HG03108 (cell line): ENCODE data around the gene HRH2.

ENCODE experiments used
- ATAC-seq: cut with Tn5 transposase; IDR thresholded peaks from one replicate; pipeline ENCODE4 v1.9.1; 2021; ENCODE audit warnings: moderate library complexity; ENCODE audit not compliant: unreplicated experiment

The HRH2 gene

GRCh38 chr5:175690586-175690985 is 32.7 kb downstream of the HRH2 start:
- ATAC-seq, result no peak

- no peak for ATAC-seq
Measured at GRCh38 chr5:175691761-175692160, 33.9 kb downstream of the HRH2 start.

DNA sequence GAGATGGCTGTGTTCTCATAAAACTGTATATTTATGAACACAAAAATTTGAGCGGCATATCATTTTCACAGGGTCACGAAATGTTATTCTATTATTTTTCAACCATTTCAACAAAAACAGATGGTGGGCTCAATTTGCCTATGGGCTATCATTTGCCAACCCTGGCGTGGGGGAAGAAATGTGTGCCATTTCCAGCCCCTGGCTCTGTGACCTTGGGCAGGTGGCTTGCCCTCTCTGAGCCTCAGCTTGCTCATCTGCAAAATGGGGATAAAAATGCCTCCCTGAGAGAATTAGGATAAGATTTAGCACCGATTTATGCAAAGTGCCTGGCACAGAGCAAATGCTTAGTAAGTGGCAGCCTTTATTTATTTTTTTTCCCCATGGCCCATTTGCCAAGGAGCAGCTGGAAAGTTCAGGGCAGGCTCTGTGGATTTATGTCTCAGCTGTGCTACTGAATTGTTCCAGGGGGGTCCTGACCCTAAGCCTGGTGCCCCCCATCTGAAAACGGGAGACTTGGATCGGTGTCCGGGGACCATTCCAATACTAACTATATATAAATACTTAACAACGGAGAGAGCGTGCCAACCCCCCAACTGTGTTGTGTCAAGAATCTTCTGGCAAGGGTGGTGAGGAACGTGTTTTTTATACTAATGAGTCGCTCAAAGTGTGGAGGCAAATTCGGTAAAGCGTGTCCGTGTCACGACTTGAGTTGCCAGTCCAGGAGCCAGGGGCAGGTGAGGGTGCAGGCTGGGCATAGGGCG is 34.5 kb downstream of the HRH2 start:
- ATAC-seq, result no peak

GRCh38 chr5:175692996-175693710 is 35.3 kb downstream of the HRH2 start:
- no peak for ATAC-seq

DNA sequence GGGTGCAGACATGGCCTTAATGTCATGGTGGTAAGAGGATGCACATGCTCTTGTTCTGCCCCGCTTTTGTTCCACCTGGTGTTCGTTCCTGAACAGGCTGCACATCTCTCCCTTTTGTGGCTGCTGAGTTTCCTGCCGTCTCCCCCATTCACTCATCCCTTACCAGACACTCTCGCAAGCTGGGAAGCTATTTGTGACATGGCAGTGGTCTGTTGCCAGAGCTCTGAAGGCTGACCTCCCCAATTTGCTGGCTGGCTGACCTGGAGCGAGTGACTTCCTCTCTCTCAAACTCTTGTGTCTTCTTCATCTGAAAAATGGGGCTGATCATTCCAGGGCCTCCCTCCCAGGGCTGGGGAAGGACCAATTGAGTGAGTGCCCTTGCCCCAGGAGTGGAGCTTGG is 35.9 kb downstream of the HRH2 start:
- no peak for ATAC-seq

GRCh38 chr5:175694371-175695160 is 36.7 kb downstream of the HRH2 start:
- no peak for ATAC-seq

DNA sequence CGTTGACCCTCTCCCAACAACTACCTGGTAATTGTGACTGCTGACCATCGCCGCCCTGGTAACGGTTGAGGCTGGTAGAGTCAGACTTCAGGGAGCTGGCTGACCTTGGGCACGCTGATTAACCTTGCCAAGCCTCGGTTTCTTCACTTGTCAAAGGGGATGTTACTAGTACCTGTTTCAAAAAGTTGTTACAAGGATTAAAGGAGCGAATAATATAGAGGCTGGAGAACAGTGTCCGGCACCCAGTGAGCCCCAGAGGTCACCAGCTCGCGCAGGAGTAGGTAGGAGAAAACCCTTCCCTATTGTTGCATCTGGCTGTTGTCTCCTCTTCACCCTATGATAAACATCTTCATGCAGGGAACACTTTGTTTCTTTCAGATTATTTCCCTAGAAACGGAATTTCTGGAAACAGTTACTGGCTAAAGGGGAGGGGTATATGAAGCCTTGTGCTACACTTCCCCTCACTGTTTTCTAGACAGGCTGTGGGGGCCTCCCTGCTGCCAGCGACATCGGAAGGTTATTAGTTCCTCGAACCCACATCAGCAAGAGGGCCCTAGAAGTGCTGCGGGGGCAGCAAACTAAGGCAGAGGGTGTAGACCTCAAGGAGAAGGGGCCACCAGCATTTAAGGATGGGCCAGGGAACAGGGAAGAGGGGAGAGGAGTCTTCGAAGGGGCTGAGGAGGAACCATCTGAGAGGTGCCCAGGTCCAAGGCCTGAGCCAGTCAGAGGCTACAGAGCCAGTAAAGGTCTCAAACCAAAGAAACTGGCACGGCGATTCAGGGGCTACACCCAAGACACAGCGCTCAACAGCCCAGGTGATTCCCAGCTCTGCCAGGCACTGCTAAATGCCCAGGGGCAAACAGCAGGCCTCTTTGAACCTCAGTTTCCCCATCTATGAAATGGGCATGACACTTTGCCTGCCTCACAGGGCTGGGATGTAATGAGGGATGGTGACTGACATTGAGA is 37.6 kb downstream of the HRH2 start:
- ATAC-seq, result no peak

DNA sequence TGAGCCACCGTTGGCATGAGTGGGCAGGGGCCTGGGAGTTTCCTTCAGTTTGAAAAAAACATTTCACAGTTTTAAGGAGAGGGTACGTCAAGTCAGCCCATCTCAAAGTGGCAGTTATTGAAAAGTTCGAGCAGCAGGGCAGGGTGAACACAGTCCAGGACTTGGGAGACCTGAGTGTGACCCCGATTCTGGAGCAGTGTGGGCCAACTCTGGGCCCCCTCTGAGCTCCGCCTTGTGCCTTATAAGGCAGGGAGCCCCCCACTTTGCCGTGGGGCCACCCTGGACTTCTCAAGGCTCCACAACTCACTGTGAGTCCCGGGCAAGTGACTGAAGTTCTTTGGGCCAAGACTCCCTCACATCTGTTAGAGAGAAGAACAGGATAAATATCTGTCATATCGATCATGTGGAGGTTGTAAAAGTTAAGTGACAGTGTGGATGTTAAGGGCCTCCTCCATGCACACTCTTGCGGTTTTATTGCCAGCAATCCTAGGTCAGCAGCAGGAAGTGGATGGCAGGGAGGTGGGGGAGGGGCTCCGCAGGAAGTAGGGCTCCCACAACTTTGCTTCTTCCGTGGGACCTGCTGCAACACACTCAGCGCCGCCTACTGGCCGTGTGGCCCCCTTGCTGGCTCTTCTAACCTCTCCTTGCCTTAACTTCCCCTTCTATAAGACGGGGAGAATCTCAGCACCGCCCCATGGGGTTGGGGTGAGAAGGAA is 38.4 kb downstream of the HRH2 start:
- no peak for ATAC-seq

GRCh38 chr5:175696855-175697198 is 39.0 kb downstream of the HRH2 start:
- no peak for ATAC-seq

GRCh38 chr5:175697846-175698245 is 40.0 kb downstream of the HRH2 start:
- no peak for ATAC-seq

- ATAC-seq, result no peak
Measured at GRCh38 chr5:175698401-175699115, 40.7 kb downstream of the HRH2 start.

GRCh38 chr5:175700991-175701390 is 43.1 kb downstream of the HRH2 start:
- no peak for ATAC-seq

DNA sequence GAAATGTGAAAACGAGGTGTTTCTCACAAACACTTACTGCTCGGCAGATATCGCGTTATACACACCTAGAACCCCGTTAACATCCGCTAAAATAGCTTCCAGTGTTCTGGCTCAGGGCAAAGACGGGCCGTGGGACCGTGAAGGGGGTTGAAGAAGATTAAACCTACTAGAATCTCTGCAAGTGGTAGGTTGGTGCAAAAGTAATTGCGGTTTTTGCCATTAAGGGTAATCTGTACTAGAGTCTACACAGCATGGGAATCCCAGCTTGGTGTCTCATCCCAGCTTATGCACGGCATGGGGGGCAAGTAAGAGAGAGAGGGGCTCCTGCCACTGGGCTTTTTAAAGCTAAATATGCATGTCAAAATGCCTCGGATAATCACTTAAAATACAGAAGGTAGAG is 43.9 kb downstream of the HRH2 start:
- no peak for ATAC-seq

DNA sequence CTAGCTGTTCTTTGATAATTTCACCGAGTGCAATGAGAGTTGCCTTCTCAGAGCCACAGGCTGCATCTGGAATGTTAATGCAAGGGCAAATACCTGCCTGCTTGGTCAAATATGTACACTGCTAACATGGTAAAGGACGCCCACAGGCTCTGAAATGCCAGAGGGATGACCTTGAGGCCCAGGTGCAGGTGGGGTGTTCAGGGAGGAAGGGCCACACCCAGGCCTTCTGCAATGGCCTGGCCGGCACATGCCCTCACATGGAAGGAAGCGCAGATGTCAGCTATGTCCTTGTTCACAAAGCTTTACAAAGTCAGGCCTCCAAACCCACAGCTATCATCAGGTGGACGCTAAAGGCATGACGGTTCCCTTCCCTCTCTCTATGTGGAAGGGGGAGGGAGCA is 48.6 kb downstream of the HRH2 start:
- ATAC-seq, result no peak

DNA sequence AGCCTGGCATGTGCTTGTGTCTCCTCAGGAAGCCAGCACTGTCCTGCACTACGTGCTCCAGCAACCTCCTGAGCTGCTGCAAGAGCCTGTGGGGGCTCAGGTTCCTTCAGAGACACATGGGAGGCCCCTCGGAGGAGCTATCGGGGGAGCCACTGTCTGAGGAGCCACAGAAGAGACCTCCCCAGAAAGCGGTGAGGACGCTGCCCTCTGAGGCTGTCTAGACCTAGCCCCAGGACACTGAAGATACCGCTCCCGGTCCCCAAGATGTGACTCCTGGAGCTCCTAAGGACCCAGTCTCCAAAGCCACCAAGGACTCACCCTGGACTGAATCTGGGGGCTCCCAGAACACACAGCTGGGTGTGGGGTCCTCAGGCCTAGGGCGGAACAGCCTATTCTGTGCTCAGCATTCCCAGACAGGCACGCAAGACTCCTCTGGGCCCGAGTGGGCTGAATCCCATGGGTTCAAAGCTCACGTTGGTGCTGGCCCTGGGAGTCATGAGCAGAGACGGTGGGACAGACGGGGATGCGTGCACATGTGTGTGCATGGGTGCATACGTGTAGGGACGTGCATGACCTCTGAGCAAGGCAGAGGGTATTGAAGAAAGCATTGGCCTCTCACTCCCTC is 50.0 kb downstream of the HRH2 start:
- no peak for ATAC-seq

GRCh38 chr5:175709276-175709781 is 51.5 kb downstream of the HRH2 start:
- ATAC-seq, result no peak

DNA sequence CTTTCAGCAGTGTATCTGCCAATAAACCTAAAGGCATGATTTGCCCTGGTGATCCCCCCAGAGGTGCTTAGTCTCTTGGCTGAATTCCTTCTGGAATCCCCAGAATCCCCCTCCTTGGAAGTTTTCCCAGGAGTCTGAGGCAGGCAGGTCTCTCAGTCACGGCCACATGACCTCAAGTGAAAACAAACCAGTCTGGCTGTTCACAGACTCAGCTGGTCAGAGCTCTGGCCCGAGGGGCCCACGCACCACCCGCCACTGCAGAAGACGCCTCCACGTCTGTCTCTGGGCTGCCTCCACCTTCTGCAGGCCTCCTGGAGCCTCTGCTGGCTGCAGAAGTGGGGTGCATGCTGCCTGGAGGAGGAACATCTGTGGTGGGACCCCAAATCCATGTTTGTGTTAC is 52.5 kb downstream of the HRH2 start:
- no peak for ATAC-seq

DNA sequence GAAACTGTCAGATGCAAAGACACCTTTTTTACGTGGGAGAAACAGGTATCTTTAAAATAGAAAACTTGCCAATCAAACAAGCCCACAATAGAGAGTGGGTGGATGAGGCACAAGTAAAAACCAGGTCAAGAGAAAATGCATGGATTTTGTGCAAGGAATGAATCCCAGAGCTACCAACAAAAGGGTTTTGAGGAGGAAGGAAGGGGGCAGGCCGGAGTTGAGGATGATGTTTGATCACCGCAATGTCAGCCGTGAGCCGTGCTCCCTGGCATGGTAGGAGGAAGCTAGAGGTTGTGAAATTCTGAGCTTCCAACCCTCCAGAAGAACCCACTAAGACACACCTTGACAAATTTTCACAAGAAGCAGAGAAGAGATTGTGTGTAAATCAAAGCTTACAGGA is 53.2 kb downstream of the HRH2 start:
- ATAC-seq, result no peak
